GM19324 (cell line): Measurements from ENCODE around the gene P3H3.

Source experiments
- ATAC-seq: cut with Tn5 transposase; IDR thresholded peaks from one replicate; pipeline ENCODE4 v1.9.1; 2021; ENCODE audit warnings: mild to moderate bottlenecking, moderate library complexity; ENCODE audit not compliant: unreplicated experiment, low FRiP score

P3H3 gene

GRCh38 chr12:6826125-6826733, 2.0 kb upstream of the P3H3 start:
- ATAC-seq: no peak

GRCh38 chr12:6826734-6827436, 1.3 kb upstream of the P3H3 start:
- ATAC-seq: no peak

- ATAC-seq: no peak
Observed at GRCh38 chr12:6827437-6827911, 733 bp upstream of the P3H3 start.

GRCh38 chr12:6828781-6829535, 751 bp downstream of the P3H3 start:
- ATAC-seq: no peak

GRCh38 chr12:6829536-6830220, 1.5 kb downstream of the P3H3 start:
- no peak for ATAC-seq

- ATAC-seq: no peak
Observed at GRCh38 chr12:6830286-6830890, 2.2 kb downstream of the P3H3 start.

- no peak for ATAC-seq
Observed at GRCh38 chr12:6830999-6831398, 2.8 kb downstream of the P3H3 start.

- no peak for ATAC-seq
Observed at GRCh38 chr12:6831450-6831995, 3.3 kb downstream of the P3H3 start.

- ATAC-seq: no peak
Observed at GRCh38 chr12:6832125-6832524, 3.9 kb downstream of the P3H3 start.

GRCh38 chr12:6833189-6833890, 5.1 kb downstream of the P3H3 start:
- ATAC-seq: no peak

- no peak for ATAC-seq
Observed at GRCh38 chr12:6834254-6834653, 6.0 kb downstream of the P3H3 start.

GRCh38 chr12:6834873-6835272, 6.7 kb downstream of the P3H3 start:
- ATAC-seq: no peak

GRCh38 chr12:6836851-6837250, 8.6 kb downstream of the P3H3 start:
- ATAC-seq: no peak

- no peak for ATAC-seq
Observed at GRCh38 chr12:6837370-6838060, 9.3 kb downstream of the P3H3 start.

GRCh38 chr12:6838854-6839253, 10.6 kb downstream of the P3H3 start:
- no peak for ATAC-seq

GRCh38 chr12:6839482-6840201, 11.4 kb downstream of the P3H3 start:
- peak; percentile 82 for ATAC-seq

GRCh38 chr12:6840330-6840729, 12.1 kb downstream of the P3H3 start:
- ATAC-seq: no peak

- ATAC-seq: no peak
Observed at GRCh38 chr12:6840761-6841515, 12.7 kb downstream of the P3H3 start, which contains the start of gene GNB3. Gene GNB3, plus strand, starts transcription at chr12:6840925. Its CDS starts 363 bp downstream, at chr12:6841288.
